ENCODE results near the gene NHEJ1. TPM values are rescaled to one million over a fixed set of nuclear protein-coding genes. Genes with fewer than 3 reads are reported as not detected.
A peak's percentile ranks its signal among the peaks of the same experiment; 100 is the strongest.

NHEJ1 gene
- total RNA-seq, 1 experiment from 2014 or later: 32.7 TPM

DNA sequence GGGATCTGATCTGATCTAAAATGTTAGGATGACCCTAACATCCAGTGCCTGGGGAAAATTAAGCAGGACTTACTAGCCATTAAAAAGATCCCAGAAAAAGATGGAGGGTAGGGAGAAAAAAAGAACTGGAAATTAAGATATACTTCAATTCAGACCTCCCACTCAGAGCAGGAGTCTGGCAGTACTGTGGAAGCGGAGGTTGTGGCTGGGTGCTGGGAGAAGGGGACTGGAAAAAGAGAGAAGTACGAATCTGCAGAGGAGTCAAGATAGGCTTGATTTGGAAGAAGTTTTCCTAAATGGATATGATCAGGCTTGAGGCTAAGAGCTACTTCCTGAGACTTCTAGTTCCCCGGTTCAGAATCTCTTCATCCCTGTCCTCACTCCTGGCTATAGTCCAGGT is 66.4 kb downstream of the NHEJ1 start:
- no peak for DNase-seq (ENCODE audit: extremely low read depth, low read depth)

DNA sequence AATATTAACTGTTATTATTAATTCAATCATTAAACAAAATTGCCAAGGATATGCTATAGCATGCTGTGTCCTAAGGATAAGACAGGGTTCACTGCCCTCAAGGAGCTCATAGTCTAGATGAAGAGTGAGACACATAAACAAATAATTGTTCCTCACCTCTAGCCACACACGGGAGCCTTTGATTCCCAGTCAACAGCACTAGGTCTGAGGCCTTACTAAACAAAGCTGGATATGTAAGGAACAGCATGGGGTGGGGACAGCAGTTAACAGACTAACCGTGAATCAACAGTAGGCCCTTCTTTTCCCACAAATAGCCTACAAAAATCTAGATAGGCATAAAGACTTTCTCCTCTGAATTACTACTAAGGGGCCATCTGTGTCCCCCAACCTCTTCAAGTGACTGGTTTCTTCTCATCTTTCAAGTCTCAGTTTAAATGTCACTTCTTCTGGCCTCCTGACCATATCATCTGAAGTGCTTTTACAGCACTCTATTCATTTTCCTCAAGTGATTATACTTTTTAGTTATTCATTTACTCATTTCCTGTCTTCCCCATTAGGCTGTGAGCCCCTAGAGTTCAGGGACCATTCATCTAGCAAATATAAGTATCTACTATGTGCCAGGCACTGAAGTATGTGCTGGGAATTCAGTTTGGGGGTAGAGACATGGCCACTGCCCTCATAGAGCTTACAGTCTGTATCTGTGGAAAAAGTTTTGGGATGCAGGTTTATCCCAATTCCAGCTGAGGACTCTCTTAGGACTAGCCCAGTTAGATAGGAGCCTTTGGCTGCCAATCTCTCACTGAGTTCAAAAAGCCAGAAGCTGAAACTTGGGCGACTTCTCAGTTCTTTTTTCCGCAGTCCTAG is 69.9 kb downstream of the NHEJ1 start:
- no peak for DNase-seq (ENCODE audit: extremely low read depth, low read depth)

DNA sequence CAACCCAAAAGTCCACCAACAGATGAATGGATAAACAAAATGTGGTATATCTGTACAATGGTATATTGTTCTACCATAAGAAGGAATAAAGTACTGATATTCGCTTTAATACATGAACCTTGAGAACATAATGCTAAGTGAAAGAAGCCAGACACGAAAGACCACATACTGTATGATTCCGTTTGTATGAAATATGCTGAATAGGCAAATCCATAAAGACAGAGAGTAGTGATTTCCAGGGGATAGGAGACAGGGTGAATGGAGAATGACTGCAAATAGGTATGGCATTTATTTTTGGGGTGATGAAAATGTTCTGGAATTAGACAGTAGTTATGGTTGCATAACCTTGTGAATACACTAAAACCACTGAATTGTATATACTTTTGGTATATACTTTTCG is 71.3 kb downstream of the NHEJ1 start:
- no peak for DNase-seq (ENCODE audit: extremely low read depth, low read depth)

- no peak for DNase-seq (ENCODE audit: extremely low read depth, low read depth)
Measured at GRCh38 chr2:219087848-219088247, 72.8 kb downstream of the NHEJ1 start.

- no peak for DNase-seq (ENCODE audit: extremely low read depth, low read depth)
Measured at GRCh38 chr2:219087361-219087760, 73.3 kb downstream of the NHEJ1 start.

DNA sequence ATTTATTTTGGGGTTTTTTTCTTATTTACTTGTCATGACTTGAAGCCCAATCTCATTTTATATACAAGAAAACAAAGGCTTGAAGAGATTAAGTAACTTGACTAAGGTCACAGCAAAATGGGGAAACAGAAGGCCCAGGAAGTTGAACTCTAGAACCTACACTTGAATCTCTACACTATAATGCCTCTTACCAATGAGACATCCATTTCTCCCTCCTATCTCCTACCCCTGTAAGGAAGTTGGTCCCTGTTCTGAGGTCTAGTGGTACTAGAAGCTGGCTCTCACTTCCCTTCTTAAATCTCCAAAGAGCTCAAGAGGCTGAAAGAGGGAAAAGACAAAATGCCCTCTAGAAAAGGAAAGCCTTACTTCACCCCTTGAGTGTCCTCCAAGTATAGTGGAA is 74.4 kb downstream of the NHEJ1 start:
- DNase-seq (ENCODE audit: extremely low read depth, low read depth): no peak

DNA sequence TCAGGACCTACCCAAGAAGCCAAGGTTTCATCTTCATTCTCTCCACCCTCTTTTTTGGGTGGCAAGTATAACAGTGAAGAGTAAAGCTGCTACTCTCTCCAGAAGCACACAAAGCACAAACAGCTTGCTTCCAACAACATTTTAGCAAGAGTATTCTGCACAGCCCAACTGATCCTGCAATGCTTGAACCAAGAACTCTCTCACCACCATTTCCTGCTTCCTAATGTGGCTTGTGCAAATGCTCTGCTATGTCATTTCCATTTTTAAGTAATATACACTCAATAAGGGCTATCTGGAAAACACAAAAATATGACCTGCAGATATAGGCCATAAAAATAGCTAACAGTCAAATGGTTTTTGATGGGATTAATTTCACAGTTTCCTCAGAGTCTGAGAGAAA is 75.8 kb downstream of the NHEJ1 start:
- no peak for DNase-seq (ENCODE audit: extremely low read depth, low read depth)

DNA sequence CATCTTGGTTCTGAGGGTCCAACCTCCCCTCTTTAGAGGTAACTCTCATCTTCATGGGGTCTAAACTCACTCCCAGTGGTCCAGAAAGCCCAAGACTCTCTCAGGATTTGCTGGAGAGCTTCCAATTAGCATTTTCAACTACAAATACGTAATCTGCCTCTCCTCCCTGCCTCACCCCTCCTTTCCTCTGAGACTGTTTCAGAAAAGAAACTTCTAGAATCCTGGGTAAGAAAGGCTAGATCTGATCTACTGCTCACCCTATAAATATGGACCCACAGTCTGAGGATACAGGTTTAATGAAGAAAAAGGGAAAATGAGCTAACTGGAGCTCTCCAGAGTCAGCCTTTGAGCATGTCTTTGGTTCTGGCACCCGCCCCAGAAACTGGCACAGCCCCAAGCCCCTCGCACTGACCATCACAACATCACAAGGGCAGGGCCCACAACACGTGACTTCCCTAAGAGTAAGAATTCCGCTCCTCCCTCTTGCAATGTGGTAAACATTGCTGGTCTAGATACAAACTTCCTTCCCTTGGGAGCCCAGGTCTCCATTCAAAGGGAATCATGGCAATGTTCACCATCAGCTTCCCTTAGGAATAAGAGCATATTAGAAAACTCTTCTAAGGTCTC is 78.2 kb downstream of the NHEJ1 start:
- no peak for DNase-seq (ENCODE audit: extremely low read depth, low read depth)

DNA sequence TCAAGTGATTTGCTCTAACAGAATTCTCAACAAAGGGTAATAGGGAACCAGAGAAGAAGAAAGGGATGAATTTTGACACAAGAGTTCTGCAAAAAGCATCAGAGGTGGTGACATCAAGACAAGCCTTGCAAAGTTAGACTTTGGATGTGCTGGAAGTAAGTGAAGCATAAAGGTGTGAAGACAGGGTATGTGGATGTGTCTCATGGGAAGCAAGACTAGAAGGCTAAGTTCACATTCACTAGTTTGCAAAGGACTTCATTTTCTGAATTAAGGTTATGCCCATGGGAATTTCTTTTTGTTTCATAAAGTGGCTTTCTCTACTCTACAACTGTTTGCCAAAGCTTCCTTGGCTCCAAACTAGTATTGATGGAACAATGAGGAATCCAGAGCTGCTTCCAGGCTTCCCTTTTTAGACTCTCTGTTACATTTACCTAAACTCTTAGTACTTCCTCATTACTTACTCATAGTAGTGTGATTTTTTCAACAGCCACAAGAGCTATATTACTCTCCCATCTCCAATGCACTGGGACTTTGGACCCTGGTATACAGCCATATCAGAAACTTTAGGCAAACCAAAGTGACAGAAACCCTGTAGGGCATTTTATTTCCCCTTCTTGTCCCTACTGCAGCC is 78.8 kb downstream of the NHEJ1 start:
- no peak for DNase-seq (ENCODE audit: extremely low read depth, low read depth)

GRCh38 chr2:219081096-219081495 is 79.5 kb downstream of the NHEJ1 start:
- no peak for DNase-seq (ENCODE audit: extremely low read depth, low read depth)

- no peak for DNase-seq (ENCODE audit: extremely low read depth, low read depth)
Measured at GRCh38 chr2:219079417-219079816, 81.2 kb downstream of the NHEJ1 start.

GRCh38 chr2:219078951-219079350 is 81.7 kb downstream of the NHEJ1 start:
- DNase-seq (ENCODE audit: extremely low read depth, low read depth): no peak

- no peak for DNase-seq (ENCODE audit: extremely low read depth, low read depth)
Measured at GRCh38 chr2:219078126-219078525, 82.5 kb downstream of the NHEJ1 start.

GRCh38 chr2:219076253-219076652 is 84.4 kb downstream of the NHEJ1 start:
- DNase-seq (ENCODE audit: extremely low read depth, low read depth): no peak

- peak; percentile 46 for DNase-seq (ENCODE audit: extremely low read depth, low read depth)
Measured at GRCh38 chr2:219073413-219074129, 87.0 kb downstream of the NHEJ1 start.

GRCh38 chr2:219072741-219073250 is 87.8 kb downstream of the NHEJ1 start:
- no peak for DNase-seq (ENCODE audit: extremely low read depth, low read depth)

- no peak for DNase-seq (ENCODE audit: extremely low read depth, low read depth)
Measured at GRCh38 chr2:219071131-219071816, 89.3 kb downstream of the NHEJ1 start.

GRCh38 chr2:219065484-219065883 is 95.1 kb downstream of the NHEJ1 start:
- no peak for DNase-seq (ENCODE audit: extremely low read depth, low read depth)

DNA sequence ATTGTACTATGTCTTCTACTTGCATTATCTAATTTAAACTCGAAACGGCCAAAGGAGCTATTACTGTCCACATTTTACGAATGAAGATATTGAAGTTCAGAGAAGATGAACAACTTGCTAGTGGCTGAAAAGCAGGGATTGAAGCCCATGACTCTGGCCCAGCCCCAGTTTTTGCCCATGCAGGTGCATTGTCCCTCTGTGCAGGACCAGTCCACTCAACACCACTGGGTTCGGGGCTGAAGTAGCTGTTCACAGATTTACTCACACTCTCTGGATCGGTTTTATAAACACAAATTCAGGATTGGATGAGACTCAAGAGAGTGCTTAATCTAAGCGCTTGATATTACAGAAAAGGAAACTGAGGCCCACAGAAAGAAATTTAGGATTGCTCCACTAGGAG is 98.5 kb downstream of the NHEJ1 start:
- no peak for DNase-seq (ENCODE audit: extremely low read depth, low read depth)

Measured in NCI-H460 (cell line).